Measurements from ENCODE around the gene CCDC82.

The CCDC82 gene

DNA sequence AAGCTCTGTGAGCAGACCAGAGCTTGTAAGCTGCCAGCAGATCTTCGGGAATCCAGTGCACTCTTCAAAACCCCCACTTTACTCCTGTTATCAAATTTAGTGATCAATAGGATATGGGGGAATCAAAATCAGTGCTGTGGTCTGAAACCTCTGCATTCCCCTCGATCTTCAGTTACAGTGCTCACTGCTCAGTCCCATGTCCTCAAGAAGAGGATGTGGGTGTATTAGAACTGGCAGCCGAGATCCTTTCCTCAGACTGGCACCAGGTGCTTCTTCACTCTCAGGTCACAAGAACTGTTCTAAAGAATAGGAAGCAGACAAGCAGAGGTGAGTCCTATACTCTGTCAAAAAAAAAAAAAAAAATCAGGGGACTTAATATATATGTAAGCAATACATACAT is 31.4 kb downstream of the CCDC82 start:
- no peak for DNase-seq

- no peak for DNase-seq
These were observed 31.9 kb downstream of the CCDC82 start for GRCh38 chr11:96357794-96358193.

DNA sequence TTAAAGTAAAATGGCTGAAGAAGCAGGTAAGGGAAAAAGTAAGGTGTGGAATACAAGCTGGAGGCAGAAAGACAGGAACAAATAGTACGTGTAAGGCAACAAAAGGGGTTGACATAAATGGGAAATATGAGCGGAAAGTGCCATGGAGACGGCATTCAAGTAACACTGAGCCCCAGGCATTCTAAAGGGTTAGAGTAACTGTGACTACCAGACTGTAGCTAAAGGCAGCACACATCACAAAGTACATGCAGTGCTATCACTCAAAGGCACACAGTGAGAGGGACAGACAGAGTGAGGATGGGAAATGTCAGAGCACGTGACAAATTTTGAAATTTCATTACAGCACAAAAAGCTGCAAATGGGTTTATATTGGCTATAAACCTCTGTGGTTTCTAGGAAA is 32.9 kb downstream of the CCDC82 start:
- DNase-seq, result no peak

DNA sequence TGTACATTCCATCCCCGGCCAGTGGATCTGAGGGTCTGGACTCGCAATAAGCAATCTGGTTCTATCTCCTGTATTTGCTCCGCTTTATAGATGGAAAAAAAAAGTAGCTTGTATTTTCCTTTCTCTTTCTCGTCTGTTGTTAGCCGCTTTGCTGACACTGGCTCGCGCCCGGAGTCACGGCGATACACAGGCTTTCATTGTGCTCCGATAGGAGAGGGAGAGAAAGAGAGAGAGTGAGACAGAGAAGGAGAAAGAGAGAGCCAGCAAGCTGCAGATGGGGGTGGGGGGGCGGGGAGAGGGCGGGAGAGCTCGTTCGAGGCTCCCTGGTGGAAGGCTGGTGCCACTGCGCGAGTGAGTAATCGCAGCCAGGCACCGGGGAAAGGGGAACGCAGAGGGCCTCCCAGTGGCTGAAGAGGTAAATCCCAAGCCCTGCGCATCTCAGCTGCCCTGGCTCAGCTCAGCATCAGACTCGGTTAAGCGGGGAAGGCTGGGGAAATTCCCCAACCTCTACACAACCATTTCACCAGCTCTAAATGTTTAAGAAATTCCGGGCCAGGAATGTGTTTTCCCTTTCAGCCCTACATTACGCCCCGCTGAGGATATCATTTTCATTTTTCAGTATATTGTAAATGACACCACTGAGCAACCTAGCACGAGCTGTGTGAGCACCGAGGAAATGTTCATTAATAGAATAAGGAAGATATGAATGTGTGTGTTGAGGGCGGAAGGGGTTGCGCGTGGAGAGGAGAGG is 46.6 kb downstream of the CCDC82 start, which contains the start of gene MAML2:
Gene MAML2, minus strand, starts transcription at position 235 of the 751 bp plus-strand sequence. CDS start 1,300 bp downstream, outside the sequence.
- DNase-seq, result peak; percentile 96 to 99

- peak in 1 of 2 donors; percentile 49 for DNase-seq
These were observed 47.4 kb downstream of the CCDC82 start for GRCh38 chr11:96342014-96342960.

DNA sequence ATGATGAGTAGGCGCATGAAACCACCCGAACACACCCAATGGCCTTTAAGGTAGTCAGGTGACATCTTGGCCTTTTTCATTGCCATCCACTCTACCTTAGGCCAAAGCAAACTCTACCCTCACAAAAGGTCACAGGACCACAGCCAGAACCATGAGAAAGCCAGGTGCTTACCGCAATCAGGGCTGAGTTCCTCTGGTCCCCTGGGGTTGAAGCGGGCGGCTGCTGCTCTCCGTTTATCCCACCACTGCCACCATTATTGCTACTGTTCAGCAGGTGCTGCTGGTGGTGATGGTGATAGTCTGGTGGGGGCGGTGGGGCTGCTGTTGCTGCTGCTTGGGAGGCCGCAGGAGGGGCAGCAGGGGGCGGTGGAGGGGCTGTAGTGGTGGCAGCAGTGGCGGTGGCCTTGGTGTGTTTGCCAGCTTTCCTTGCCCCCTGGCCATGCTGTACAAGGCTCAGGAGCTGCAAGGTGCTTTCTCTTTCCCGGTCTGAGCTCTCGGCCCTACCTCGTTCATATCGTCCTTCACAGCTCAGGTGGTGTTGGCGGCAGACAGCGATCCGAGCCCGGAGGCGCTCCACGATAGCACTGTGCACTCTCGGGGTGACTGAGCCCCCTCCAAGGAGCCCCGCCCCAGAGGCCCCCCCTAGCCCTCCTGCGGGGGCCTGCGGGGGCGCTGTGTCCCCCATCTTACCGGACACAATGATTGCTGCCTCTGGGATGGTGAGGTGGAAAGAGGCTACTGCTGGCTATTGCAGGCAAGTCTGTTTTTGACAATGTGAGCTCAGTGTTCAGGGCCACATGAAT is 48.3 kb downstream of the CCDC82 start:
- peak; percentile 34 to 48 for DNase-seq

DNA sequence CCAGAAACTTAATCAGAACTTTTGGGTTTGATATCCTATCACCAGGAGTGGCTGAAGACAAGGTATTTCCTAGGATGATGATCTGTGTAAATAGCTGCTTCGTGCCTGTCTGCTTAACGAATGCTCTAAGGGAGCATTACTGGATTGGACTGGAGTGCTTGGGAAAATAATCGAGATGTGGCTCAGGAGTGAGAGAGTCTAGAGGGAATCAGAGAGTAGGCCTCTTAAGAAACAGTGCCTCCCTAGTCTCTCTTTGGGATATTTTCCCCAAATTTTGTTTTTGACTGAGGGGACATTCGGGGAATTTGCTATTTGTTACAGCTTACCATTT is 49.2 kb downstream of the CCDC82 start:
- DNase-seq, result no peak

DNA sequence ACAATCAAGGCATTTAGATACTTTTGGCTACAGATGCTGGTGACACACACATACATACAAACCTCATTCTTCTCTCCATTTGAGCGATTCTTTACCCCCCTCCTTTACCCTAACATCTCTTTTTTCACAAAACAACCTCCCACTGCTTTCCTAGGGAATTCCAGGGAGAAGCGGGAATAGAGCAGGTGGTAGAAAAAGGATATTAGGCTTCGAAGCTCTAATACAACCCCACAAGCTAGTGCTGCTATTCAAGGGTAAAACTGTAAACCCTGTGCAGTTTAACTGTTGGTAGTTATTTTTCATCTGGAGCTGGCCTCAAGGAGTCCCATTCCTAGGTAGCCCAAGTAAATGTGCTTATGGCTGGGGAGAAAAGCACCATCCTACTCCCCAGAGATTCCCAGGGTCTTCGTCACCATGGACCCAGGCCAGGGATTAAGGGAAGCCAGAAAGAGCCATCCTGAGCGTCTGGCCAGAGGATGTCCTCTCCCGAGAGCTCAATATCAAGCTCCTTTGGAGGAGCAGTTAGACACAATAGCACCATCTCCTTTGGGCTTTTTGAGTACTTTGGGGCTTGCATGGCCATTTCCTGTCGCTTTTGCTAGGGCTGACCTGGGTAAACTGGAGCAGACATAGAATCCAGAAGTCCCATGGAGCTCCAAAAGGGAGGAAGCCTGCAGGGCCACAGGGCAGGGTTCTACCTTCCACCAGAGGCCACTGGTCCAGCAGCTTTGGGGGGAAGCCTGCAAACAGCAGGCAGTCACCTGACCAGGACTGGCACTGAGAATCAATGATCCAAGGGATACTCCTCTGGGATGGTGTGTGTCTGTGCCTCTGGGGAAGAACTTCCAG is 49.8 kb downstream of the CCDC82 start:
- no peak for DNase-seq

GRCh38 chr11:96338910-96339705 is 50.6 kb downstream of the CCDC82 start:
- DNase-seq, result peak; percentile 85 to 91

GRCh38 chr11:96337541-96338431 is 51.9 kb downstream of the CCDC82 start:
- DNase-seq, result peak; percentile 50 to 63

- no peak for DNase-seq
These were observed 54.3 kb downstream of the CCDC82 start for GRCh38 chr11:96335388-96335787.

DNA sequence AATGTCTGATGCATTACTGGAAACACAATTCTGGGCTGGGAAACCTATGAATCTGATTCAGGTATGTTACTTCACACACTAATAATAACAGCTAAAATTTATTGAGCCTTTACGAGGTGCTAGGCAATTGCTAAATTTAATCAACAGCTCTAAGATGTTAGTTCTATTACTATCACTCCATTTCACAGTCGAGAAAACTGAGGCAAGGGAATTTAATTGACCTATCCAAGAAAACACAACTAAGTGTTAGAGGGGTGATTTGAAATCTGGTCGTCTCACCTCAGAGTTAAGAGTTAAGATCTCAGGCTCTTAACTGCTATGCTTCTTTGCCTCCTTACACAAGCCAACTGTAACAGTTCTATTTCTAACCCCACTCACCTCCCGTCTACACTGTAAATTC is 55.5 kb downstream of the CCDC82 start:
- DNase-seq, result no peak

GRCh38 chr11:96333191-96333719 is 56.5 kb downstream of the CCDC82 start:
- DNase-seq, result no peak

DNA sequence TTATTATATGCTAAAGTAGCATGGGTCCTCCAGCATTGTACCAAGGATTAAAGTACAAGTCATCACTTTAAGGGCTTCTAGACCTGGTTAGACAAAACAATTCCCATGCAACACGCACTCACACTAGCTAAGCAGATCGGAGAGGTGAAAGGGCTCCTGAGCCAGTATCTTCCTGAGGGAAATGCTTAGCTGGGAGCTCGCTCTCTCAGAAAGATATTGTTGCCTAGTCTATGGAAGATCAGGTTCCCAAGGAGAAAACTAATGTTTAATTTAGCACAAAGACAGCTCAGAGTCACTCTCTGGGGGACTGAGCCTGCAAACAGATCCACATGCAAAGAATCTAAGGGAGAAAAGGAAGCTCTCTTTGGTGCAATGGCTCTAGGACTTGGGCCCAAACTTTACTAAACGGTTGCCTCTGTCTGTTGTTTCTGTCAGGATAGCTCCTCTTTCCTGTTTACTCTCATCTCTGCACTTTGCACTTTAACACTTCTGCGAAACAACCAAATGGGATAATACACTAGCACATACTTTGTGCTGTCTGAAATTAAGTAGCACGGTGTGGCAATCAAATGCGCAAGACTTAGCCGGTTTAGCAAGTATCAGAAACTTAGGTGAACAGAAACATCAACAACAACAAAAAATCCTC is 57.5 kb downstream of the CCDC82 start:
- no peak for DNase-seq

DNA sequence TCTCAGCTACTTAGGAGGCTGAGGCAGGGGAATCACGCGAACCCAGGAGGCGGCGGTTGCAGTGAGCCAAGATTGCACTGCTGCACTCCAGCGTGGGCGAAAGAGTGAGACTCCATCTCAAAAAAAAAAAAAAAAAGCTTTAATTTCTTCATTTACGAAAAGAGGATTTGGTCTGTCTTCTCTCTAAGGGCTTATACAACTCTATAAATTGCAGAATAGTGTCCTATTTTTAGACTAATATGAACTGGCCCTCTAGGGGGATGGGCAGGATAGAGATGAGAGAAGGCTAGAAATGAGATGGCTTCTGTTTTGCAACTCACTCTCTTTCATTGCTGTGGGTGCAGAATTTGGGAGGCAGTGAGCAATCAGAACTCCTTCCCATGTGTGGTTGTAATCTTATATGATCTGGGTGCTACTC is 58.0 kb downstream of the CCDC82 start:
- DNase-seq, result peak; percentile 83 to 91

GRCh38 chr11:96330511-96330859 is 59.2 kb downstream of the CCDC82 start:
- DNase-seq, result no peak

DNA sequence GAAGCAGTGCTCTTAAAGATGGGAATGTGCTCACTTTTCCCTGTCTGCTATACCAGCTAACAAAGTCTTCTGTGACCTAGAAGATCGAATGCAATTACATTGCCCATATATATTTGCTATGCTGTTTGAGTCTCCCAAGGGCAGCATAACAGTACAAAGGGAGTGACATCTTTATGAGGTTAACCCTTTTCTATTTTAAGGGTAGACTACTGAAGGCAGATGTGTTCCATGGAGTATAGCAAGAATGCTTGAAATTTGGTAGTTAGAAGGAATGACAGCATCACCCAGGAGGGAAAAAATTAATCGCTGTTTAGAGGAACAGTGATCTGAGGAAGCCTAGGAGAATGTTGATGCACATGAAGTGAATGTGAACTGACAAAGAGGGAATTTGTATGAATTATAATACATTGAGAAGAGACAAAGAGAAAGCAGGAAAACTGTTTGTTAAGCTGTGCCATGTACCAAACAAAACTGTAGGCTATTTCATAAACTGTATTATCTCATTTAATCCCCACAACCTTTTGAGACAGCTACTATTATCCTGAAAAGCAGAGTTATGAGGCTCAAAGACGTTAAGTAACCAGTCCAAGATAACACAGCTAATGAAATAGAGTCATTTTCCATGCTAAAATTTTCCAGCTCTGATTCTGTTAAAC is 59.7 kb downstream of the CCDC82 start:
- DNase-seq, result no peak

DNA sequence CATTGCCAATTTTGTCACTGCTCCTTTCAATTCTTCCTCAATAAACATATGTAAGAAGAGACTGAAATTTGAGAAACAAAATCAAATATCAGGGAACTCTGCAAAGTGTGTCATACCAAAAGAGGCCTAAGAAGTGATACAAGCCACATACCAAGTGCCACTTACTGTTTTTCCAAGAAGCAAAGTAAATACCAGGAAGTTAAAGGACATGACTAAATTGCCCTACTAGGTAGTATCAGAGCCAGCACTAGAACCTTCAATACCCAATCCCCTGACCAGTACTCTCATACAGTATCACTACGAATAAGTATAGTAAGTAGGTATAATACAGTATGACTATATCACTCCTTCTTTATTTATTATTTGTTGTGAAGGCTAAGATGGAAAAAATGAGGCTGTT is 60.3 kb downstream of the CCDC82 start:
- no peak for DNase-seq
